GM21529 (cell line): ENCODE results near the gene MRPL28.
A peak's percentile ranks its signal among the peaks of the same experiment; 100 is the strongest.
"Not testable (repeated sequence)": the region's sequence is repeated elsewhere in the genome, so short reads cannot be mapped to it uniquely, and the experiment has no call there.

Source experiments
- ATAC-seq: cut with Tn5 transposase; IDR thresholded peaks from one replicate; pipeline ENCODE4 v1.9.1; 2021; ENCODE audit not compliant: unreplicated experiment

The MRPL28 gene

DNA sequence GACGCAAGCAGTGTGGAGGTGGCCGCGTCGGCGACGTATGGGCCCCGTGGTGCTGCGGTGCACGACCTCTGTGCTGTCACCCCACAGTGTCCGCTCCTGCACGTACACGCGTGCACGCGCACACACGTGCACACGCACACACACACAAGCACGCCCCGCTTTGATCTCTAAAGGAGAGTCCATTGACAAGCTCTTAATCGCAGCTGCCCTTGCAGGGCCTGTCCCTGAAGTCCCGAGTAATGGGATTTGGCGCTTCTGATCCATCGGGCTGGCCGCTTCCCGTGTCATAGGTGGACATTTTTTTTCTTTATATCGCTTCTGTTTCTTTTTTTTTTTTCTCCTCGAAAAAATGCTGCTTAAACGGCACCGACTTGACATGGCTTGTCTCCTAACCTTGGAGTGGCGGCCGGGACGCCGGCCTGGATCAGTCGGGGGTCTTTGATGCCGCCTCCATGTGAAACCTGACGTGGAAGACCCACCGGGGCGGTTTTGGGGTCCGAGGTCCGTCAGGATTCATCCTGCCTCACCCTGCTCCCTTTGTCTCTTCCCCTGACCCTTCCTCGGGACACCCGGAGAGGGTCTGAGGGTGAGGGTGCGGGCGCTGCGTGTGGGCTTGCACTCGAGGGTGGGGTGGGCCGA is 9.5 kb downstream of the MRPL28 start:
- no peak for ATAC-seq

DNA sequence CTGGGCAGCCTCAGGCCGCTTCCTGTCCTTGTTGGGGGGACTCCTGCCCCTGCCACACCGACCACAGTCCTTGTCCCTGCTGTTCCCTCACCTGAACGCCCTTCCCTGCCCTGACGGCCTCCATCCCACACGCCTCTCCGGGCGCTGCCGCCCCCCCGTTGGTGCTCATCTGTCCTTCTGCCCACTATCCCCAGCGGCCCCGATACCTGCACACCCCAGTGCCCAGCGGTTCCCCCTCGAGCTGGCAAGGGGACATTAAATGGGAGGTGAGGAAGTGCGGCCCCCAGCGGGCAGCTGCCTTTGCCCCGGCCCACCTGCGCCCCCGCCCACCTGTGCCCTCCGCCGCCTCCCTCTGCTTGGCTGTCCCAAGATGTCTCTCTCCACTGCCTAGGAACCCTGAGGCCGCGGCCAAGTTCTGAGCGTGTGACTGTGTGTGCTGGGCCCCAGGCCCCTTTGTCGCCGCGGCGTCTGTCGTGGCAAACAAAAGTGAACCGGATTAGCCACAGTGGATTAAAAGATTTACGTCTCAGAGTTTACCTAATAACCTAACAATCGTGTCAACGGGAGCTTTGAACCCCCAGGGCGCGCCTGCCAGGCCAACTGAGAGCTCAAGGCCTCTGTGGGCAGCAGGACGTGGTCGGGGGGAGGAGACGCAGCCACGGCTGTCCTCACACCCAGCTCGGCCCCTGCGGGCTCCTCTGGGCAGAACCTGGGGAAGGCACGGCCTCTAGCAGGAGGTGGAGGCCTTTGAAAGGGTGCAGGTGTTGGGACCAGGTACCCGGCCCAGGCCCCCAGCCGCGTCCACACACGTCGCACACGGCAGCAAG is 10.3 kb downstream of the MRPL28 start:
- no peak for ATAC-seq

DNA sequence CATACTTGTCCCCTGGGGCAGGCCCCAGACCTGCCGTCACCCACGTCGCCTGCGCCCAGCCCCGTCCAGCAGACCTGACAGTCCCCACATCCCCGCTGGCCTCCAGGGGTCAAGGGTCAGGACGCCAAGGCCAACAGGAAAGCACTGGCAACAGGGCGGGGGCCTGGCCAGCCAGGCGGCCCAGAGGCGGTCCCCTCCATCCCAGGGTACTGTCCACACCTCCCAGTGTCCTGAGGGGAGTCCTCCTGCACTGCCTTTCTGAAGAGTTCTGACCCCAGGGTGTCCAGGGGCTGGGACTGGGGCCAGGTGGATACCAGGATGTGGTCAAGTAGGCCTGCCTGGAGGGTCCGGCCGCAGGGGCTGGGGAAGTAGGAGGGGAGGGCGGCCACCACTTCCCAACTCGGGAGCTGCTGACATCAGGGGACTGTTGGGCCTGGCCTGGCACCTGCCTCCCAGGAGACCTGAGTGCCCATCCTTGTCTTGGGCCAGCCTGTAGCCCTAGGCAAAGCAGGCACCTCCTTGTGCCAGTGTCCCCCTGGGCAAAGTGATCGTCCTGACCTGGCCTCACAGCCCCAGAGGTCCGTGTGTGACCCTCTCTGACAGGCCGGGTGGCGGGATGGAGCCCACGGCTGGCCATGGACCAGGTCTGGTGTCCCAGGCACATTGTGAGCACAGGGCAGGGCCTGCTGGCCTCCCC is 11.1 kb downstream of the MRPL28 start:
- no peak for ATAC-seq

DNA sequence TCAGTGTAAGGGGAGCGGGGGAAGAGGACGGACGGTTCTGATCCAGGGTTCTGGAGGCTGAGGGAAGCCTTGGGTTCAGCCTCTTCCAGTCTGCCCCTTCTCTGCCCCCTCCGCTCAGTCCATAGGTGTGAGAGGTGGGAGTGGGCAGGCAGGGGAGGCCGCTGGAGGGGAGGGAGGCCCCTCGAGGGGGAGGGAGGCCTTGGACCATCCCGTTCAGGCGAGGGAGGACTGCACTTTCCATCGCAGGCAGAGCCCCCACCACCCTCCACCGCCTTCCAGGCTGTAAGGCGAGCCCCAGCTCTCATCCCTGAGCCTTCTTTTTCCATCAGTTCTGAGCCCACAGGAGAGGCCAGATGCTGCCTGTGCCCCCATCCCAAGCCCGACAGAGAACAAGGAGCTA is 13.6 kb downstream of the MRPL28 start:
- no peak for ATAC-seq

DNA sequence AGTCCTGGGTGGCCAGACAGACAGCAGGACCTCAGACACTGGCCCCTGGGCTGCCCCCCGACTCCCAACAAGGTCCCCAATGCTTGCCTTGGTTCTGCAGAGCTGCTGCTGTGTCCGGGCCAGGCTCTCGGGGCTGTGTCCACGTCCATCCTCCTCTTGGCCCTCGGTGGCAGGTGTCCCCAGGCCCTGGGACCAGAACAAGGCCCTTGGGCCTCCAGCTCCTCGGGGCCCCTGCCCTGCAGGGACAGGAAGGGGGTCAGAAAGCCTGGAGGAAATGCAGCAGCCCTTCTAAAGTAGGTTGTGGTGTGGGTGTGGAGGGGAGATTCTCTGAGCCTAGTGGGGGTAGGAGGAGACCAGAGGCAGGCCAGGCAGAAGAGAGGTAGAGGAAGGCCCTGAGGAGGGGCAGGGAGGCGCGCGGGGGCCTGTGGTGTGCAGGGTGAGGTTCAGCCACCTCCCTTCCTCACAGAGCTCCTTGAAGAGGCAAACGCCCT is 15.3 kb downstream of the MRPL28 start:
- no peak for ATAC-seq

DNA sequence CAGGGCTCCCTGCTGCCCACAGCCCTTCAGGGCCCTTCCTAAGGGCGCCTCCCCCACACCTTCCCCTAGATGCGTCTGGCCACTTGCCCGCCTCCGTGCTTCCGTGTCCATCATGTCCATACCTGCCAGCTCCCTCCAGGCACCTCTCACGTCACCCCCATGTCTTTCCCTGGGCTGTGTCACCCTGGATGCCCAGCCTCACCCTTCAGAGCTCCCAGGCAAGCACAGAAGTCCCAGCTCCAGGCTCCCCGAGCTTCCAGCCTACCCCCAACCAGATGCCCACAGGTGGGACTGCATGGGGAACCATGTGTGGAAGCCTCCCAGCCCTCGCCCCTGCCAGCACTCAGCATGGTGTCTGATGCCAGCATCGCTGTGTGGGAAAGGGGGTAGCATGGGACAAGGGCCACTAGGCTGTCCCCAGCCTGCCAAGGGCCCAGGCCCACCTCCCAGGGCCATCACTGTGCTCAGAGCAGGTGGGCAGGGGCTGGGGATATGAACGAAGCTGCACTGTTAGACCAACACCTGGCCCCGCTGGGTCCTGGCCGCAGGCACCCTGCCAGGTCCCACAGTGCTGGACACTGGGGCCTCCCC is 16.0 kb downstream of the MRPL28 start:
- ATAC-seq = no peak

DNA sequence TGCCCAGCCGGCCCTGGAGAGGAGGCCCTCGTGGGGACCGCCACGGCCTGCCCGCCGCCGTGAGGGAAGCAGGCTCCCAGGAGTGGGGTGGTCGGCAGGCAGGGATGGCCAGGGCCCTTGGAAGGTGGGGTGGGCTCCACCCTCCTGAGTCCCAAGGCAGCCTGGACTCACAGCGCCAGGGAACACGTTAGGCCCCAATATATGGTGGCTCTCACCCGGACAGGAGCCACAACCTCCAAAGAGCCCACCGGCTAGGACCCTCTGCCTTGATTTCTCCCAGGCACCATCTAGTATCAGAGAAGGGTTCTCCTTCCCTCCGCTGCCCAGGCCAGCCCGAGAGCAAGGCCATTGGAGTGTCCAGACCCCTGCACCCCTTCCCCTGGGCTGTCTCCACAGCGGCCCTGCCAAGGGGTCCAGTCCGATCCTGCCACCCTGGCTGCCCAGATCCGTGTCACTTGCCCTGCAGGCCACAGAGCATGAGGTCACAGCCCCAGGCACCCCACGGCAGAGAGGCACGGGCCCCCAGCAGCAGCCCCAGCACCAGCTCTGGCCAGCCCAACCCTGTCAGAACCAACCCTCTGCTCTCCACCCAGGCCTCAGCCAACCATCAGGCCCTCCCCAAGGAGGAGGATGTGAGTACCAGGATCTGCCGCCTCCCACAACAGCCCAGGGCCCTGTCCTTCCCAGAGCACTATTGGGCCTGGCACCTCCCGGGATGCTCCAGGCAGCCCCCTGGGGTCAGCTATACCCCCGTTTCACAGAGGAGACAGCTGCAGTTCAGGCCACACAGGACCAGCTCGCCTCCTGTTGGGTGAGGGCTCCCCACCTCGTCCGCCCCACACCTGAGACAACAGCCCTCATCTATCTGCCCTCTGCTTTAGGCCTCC is 16.7 kb downstream of the MRPL28 start:
- no peak for ATAC-seq

DNA sequence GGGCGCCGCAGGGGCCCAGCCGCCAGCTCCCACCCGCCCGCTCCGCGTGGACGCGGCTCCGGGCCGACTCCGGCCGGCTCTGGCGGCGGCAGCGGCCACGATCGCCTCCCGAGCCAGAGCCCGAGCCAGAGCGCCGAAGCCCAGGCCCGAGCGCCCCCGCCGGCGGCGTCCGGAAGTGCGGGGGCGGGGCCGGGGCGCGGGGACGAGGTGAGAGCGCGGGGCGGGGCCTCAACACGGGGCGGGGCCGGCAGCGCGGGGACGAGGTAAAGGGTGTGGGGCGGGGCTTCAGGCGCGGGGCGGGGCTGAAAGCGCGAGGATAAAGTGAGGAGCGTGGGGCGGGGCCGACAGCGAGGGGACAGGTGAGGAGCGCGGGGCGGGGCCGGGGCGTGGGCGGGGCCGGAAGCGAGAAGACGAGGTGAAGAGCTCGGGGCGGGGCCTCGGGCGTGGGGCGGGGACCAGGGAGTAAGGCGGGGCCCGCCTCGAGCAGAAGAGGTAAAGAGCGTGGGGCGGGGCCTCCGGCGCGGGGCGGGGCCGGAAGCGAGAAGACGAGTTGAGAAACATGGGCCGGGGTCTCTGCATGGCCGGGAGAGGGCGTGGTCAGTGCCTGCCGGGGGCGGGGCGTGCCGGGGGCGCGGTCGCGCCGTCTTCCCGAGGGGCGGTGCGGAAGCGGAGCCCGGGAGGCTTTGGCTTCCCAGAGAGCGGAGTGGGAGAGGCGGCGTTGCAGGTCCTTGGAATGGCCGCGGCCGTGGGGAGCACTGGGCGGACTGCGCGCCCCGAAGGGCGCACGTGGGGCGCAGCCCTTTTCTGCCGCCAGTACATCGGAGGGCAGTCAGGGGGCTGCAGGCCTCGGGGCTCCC is 17.6 kb downstream of the MRPL28 start, which contains the start of gene AXIN1:
Gene AXIN1 (minus strand): TSS at position 177 of the 857 bp plus-strand sequence. CDS start 5,698 bp downstream, outside the sequence.
- ATAC-seq = peak; percentile 53

DNA sequence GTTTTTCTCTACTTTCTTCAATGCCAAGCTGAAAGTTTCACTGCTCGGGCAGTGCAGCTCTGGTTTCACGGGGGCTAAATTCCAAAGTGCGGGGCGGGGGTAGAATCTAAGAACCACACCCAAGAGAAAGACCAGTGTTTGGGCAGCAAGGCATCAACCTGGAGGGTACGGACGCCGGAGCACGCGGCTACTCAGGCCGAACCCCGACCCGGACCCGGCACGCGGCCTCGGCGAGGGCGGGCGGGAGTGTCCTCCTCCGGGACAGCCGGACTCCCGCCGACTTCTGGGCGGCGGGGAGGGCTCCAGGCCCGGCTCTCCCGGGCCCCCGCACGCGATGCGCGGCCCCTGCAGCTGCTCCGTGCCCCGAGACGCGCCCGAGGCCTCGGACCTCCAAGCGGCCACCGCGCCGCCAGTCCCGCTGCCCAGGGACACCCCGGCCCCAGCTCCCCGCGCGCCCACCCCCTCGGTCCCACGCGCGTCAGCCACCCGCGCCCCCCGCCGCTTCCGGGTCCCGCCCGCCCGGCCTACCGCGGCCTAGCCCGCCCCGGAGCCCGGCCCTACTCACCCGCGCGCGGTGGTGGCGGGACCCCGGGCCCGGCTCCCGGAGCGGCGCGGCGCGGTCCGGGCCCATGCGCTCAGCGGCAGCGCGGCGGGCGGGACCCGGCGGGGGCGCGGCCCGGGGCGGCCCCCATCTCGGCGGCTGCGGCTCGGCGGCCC is 18.4 kb downstream of the MRPL28 start:
- peak; percentile 16 for ATAC-seq

DNA sequence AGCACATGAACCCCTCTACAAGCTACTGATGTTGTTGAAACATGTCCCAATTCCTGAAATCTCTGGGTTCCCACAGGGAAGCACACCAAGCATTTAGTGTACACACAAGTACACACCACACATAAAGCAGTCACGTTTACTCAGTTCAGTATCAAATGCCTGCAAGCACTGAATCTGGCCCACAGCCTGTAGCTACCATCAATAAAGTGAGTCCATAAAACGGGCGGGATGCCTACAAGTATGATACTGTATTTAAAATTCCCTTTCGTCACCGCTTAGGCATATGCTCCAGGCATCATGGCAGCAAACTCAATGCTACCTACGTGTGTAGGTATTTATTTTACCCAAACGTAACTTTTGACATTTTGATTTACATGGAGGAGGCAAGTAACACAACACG is 20.1 kb downstream of the MRPL28 start:
- no peak for ATAC-seq

DNA sequence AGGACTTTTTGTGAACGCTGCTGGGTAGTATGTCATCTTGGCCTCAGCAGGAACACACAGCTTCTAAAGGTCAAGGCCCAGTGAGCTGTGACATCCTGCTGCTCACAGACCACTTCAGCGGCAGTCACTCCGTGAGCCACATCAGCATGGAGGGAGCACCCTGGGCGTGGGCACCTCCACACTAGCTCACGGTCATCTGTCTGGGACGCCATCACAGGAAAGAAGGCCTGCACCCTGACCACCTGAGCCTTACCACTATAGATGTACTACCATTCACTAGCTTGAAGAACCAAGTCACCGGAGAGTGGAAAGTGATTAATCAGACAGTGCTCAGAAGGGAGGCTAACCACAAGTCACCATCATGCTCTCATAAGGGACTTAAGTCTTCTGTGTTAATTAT is 21.1 kb downstream of the MRPL28 start:
- ATAC-seq = no peak

DNA sequence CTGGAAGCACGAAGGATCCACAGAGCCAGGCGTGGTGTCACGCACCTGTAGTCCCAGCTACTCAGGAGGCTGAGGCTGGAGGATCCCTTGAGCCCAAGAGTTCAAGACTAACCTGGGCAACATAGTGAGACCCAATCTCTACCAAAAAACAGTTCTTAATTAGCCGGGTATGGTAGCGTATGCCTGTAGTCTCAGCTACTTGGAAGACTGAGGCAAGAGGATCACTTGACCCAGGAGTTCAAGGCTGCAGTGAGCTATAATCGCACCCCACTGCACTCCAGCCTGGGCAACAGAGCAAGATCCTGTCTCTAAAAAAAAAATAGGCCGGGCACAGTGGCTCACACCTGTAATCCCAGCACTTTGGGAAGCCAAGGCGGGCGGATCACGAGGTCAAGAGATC is 21.8 kb downstream of the MRPL28 start:
- not testable (repeated sequence) for ATAC-seq

DNA sequence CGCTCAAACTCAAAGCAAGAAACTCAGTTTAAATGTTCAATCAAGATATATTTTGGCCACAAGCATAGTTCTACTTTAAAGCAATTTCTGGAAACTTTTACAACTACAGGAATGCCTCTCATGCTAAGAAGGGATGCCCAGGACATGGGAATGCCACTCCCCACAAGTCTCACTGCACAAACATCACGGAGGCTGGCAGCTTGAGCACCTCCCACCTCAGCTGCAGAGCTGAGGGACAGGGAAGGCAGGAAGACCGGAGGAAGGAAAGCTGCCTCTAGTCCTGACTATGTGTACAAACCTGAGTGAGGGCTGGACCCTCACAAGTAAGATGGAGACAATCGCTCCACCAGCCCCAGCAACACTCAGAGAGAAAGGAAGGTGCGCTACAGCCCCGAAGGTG is 23.1 kb downstream of the MRPL28 start:
- ATAC-seq = no peak

DNA sequence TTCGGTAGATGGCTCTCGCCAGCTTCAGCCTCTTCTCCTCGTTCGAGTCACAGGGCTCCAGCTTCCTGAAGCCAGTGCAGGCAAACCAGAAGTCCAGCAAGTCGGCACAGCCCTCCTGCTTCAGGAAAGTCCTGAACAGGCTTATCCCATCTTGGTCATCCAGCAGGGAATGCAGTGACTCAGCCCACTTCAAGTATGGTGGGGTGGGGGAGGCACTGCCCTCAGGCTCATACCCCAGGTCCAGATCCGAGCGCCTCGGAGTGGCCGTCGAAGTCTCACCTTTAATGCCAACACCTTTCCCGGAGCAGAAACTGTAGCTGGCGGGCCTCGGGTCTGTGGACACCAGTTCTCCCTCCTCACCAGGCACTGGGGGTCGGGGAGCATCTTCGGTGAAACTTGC is 23.8 kb downstream of the MRPL28 start:
- ATAC-seq = no peak

DNA sequence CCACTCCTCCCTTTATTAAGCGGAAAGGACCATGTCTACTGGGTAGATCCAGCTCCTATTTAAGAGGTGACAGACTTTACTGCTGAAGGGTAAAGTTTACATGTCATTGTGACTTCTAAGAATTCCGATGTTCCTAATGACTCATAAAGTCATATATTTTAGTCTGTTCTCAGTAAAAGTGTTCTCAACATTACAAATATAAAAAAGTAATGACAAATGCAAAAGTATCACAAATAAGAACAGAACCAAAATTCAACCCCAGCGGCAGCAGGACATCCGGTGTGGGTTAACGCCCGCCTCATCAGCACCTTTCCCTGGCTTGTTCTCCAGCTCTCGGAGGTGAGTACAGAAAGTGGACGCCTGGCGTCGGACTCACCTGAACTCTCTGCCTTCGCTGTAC is 24.6 kb downstream of the MRPL28 start:
- ATAC-seq = no peak

DNA sequence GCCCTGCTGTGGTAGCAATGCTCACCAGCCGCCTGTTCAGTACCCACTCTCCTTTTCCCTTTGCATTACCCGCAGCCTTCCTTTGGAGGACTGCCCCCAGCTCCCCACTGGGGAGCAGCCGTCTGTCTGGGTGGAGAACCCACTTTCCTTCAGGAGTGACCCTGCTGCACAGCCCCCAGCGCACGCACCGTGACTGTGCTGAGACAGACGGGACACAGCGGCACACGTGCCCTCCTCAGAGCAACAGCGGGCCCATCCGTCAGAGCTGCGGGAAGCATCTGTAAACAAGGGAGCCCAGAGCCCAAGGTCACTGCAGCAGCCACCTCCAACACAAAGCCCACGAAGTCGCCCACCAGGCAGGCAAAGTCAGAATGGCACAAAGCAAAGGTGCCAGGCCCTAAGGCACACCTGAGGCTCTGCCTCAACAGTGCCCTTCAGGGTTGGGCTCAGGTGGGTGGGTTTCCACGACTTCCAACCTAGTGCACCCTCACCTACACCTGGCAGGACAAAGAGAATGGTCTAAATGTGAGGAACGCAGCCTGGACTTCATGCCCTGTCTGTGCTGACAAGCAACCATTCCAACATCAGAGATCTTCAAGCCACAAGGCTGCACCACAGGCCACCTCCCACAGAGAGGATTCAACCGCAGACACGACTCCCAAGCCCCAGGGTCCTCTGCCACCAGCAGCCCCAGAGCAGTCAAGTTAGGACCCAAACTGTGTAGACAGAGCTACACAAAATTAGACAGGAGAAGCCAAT is 27.7 kb downstream of the MRPL28 start:
- no peak for ATAC-seq

DNA sequence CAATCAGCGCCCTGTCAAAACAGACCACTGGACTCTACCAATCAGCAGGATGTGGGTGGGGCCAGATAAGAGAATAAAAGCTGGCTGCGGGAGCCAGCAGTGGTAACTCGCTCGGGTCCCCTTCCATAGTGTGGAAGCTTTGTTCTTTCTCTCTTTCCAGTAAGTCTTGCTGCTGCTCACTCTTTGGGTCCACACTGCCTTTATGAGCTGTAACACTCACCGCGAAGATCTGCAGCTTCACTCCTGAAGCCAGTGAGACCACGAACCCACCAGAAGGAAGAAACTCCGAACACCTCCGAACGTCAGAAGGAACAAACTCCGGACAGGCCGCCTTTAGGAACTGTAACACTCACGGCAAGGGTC is 28.4 kb downstream of the MRPL28 start:
- not testable (repeated sequence) for ATAC-seq
